Kidney (tissue), 14 donors: ENCODE measurements around the gene FAM107A. TPM values are rescaled to one million over a fixed set of nuclear protein-coding genes. Genes with fewer than 3 reads are reported as not detected.
A peak's percentile ranks its signal among the peaks of the same experiment; 100 is the strongest.

Experiments
- DNase-seq, 5 donors: peaks; one replicate each; pipeline ENCODE4 v3.0.0-alpha.2; 2013 to 2020
- FAIRE-seq: peaks from 2 replicates; lab custom pipeline; 2012; peaks lifted over from hg19 to GRCh38; lab: Jason Lieb, UNC
- H3K27ac ChIP-seq, 2 donors: one replicate each; pipeline ENCODE4 v1.7.0; 2013; ENCODE audit warnings: low read depth in 2 of 2, low read length in 2 of 2, inconsistent platforms in 1 of 2
- H3K27me3 ChIP-seq: one replicate; pipeline ENCODE4 v1.7.1; 2013; ENCODE audit warnings: low read length, inconsistent platforms; ENCODE audit not compliant: control insufficient read depth, insufficient read depth
- H3K36me3 ChIP-seq, 3 donors: one replicate each; pipeline versions ENCODE4 v1.7.0 to v1.7.1; 2013; ENCODE audit warnings: low read length in 3 of 3, control low read depth in 1 of 3, inconsistent platforms in 1 of 3; ENCODE audit not compliant: insufficient read depth in 3 of 3, control insufficient read depth in 2 of 3
- H3K4me1 ChIP-seq, 3 donors: one replicate each; pipeline versions ENCODE4 v1.7.0 to v1.7.1; 2013; ENCODE audit warnings: low read length in 3 of 3, inconsistent platforms in 1 of 3, low read depth in 1 of 3; ENCODE audit not compliant: control insufficient read depth in 2 of 3, insufficient read depth in 2 of 3
- H3K4me3 ChIP-seq, 3 donors: one replicate each; pipeline versions ENCODE4 v1.7.0 to v1.8.1; 2013; ENCODE audit warnings: low read length in 3 of 3, control low read depth in 1 of 3, inconsistent platforms in 1 of 3
- H3K9ac ChIP-seq, 3 donors: one replicate each; pipeline versions ENCODE4 v1.7.0 to v1.7.1; 2013; ENCODE audit warnings: low read length in 3 of 3, control low read depth in 1 of 3, inconsistent platforms in 1 of 3
- H3K9me3 ChIP-seq, 3 donors: one replicate each; pipeline versions ENCODE4 v1.7.0 to v1.7.1; 2013; ENCODE audit warnings: low read length in 3 of 3, control low read depth in 1 of 3, inconsistent platforms in 1 of 3; ENCODE audit not compliant: control insufficient read depth in 2 of 3, insufficient read depth in 1 of 3
- CTCF ChIP-seq: IDR thresholded peaks from 3 replicates; pipeline ENCODE4 v1.5.1; 2012; ENCODE audit warnings: mild to moderate bottlenecking, moderate library complexity, borderline replicate concordance; ENCODE audit not compliant: insufficient read depth; ENCODE audit errors: extremely low read depth
- intact Hi-C: fragments of 100-400 bp; cut with DNase I; formaldehyde crosslinking; loops from one replicate; pipeline ENCODE4 v1.11.1; 2022
- polyA plus RNA-seq: library from polyadenylated mRNA; stranded (reverse); fragments of 350-450 nt; fragmentation: Illumina TruSeq; extraction: RNeasy Lipid Tissue Mini Kit (QIAGEN cat#74804); gene quantifications from one replicate; pipeline ENCODE4 v1.2.3, GENCODE V29; 2014; ENCODE audit warnings: low read depth, low replicate concordance; ENCODE audit not compliant: insufficient read depth
- total RNA-seq: library from RNA; stranded (reverse); fragmentation: NEBNext Ultra II Directional; extraction: Animal tissue kit (Norgen Biotek cat#: 25700); gene quantifications from one replicate; pipeline ENCODE4 v1.2.1, GENCODE V29; 2021
- donor health status: control.
- donor health status: control.
- donor health status: control.
- donor health status: control.
- donor health status: control.
- donor health status: DM: yes; HTN: yes; CAD: no.
- donor health status: Normal renal cell carcinoma (clear cell type).

The FAM107A gene
- total and polyA plus RNA-seq, 2 donors from 2014 or later: 52.5 to 180 TPM

DNA sequence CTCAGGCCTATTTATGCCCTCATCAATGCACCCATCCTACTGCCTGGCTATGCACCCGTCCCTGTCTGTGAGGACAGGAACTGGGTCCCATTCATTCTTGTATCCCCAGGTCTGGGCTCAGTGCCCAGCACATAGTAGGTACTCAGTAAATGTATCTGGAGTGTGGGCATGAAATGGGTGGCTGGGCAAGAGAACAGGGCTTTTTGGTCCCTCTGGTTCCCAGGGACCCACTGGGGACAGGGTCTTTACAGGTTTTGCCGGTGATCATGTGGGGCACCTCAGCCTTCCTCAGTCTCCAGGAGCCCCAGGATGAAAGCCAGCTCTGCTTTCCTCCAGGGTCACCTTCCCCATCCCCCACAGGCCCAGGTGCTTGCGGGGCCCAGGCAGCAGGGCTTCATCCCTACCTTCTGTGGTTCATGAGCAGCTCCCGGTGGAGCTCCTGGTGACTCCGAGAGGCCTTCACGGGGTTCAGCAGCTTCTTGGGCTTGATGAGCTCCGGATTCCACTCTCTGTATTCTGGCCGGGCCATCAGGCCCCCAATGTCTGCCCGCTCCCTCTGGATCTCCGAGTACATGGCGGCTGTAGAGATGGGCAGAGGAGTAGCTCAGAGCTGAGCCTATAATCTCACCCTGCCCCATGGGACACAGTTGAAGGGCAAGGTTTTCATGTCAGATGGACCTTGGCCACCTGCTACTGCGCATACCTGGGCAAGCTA lies 7.7 kb downstream of the FAM107A start:
- peak overlapping the region in 1 of 3 donors; percentile 22 for H3K9ac ChIP-seq
- no peaks in the 10 kb centered on the region for H3K27me3 ChIP-seq
- DNase-seq (no peak), FAIRE-seq (no peak)
- H3K9me3 ChIP-seq: no peaks in the 10 kb centered on the region
- peaks cover 0 to 11% (median 0%) of the 10 kb centered on the region in 3 donors for H3K4me1 ChIP-seq
- no peak overlapping the region for H3K4me3 ChIP-seq
- intact Hi-C loops: loop anchor here (5.0 kb wide), 1 partner anchor 63 kb away; no protein-coding TSS in a partner anchor
- H3K27ac ChIP-seq: no peak overlapping the region
- no peak for TF ChIP-seq CTCF
- no peaks in the 10 kb centered on the region for H3K36me3 ChIP-seq

DNA sequence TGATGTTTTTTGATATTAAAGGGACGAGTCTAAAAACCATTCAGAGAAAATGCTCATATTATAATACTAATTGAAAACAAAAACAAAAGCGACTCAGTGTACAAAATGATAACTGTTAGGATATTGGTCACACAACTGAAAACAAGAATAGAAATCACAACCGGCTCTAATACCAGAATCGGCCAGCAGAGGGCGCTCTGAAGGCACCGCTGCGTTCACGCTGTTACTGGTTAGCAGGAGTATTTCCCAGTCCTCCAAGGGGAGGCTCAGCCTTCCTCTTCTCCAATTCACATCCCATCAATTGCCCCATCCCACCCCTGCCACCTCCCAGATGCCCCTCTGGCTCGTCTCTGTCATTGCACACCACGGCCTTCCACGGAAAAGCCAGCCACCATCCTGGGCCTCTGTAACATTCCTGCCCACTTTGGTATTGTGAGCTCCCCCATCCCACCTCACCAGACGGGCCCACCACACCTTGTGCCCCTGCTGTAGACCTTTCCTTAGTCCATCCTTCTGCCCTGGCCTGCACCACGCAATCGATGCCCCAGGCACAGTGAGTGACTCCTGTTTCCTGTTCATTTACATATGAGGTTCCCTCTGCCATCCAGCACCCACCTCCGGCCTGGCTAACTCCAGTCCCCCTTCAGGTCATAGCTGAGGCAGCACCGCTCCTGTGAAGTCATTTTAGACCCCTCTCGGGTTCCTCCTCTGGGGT lies 8.5 kb downstream of the FAM107A start:
- Histone ChIP-seq H3K9me3 (no peaks in the 10 kb centered on the region), H3K4me3 (no peak overlapping the region), H3K9ac (peak overlapping the region in 1 of 3 donors; percentile 22), H3K27me3 (no peaks in the 10 kb centered on the region), H3K36me3 (no peaks in the 10 kb centered on the region), H3K27ac (peak overlapping the region in 1 of 2 donors; percentile 26), H3K4me1 (peaks cover 0 to 8% (median 0%) of the 10 kb centered on the region in 3 donors)
- intact Hi-C loops: loop anchor here (5.0 kb wide), 1 partner anchor 64 kb away; no protein-coding TSS in a partner anchor
- DNase-seq (peak; percentile 71 to 85 (median 83)), FAIRE-seq (peak; percentile 64)
- peak; percentile 91 for TF ChIP-seq CTCF

DNA sequence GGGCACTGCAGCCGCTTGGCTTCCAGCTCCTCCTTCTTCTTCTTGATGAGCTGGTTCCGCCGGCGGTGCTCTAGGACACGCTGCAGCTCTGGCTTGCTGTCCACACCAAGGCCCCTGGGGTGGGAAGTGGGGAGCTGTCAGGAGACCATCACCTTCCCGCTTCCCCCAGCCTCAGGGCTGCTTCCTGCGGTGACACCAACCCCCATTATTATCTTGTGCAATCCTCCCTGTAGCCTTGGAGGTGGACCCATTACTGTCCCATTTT lies 10.0 kb downstream of the FAM107A start:
- DNase-seq (peak in 1 of 5 donors; percentile 69), FAIRE-seq (no peak)
- no peak overlapping the region for H3K4me3 ChIP-seq
- H3K9ac ChIP-seq: no peak overlapping the region
- H3K36me3 ChIP-seq: peaks cover 0 to 2% (median 0%) of the 10 kb centered on the region in 3 donors
- no peaks in the 10 kb centered on the region for H3K27me3 ChIP-seq
- H3K9me3 ChIP-seq: no peaks in the 10 kb centered on the region
- intact Hi-C loops: loop anchor here (5.0 kb wide), 1 partner anchor 65 kb away; no protein-coding TSS in a partner anchor
- no peak overlapping the region for H3K27ac ChIP-seq
- TF ChIP-seq CTCF: no peak
- peaks cover 0 to 5% (median 0%) of the 10 kb centered on the region in 3 donors for H3K4me1 ChIP-seq
